ENCODE results near the gene FSHR.

- TF ChIP-seq CTCF (IDR thresholded peaks at IDR 0.05; ENCODE audit: insufficient read depth, low read depth, low read length) (peak; percentile 92), EZH2 (IDR thresholded peaks at IDR 0.05; ENCODE audit: insufficient read depth, low read length) (no peak)
Observed at GRCh38 chr2:48946449-48947048, 207.8 kb downstream of the FSHR start.
